Omental fat pad (tissue), 4 donors: ENCODE results near the gene CRLF3. TPM values are rescaled to one million over a fixed set of nuclear protein-coding genes. Genes with fewer than 3 reads are reported as not detected.
"Not testable (repeated sequence)": the region's sequence is repeated elsewhere in the genome, so short reads cannot be mapped to it uniquely, and the experiment has no call there.

Source experiments
- ATAC-seq: fragments of 150-250 bp; one replicate; pipeline ENCODE4 v1.9.1; 2016; ENCODE audit warnings: mild to moderate bottlenecking, moderate library complexity; ENCODE audit not compliant: low FRiP score
- DNase-seq: peaks from one replicate; pipeline ENCODE4 v3.0.0-alpha.2; 2019; ENCODE audit warnings: low spot score
- CTCF ChIP-seq, 3 donors: fragments of 450-650 bp; IDR thresholded peaks; one replicate each; pipeline ENCODE4 v1.5.1; 2016 to 2017; ENCODE audit warnings: antibody characterized with exemption in 3 of 3, mild to moderate bottlenecking in 3 of 3, moderate library complexity in 2 of 3
- small RNA-seq: library from RNA; depleted of rRNA; stranded (forward); fragments of <200 nt; gene quantifications from one replicate; pipeline ENCODE3, GENCODE V24; 2016
- total RNA-seq, 4 donors: library from RNA; depleted of rRNA; stranded (reverse); fragments of >200 nt; gene quantifications; one replicate each; pipeline ENCODE4 v1.1.0, GENCODE V29; 2016

CRLF3 gene
- total RNA-seq, 4 donors from 2014 or later: 11.4 to 22.7 (median 17.1) TPM

GRCh38 chr17:30761060-30761459 is 63.4 kb downstream of the CRLF3 start:
- DNase-seq (no peak), ATAC-seq (no peak)
- TF ChIP-seq CTCF (IDR thresholded peaks at IDR 0.05): no peak

- ATAC-seq, DNase-seq: not testable (repeated sequence)
Observed at GRCh38 chr17:30753291-30753690, 71.2 kb downstream of the CRLF3 start.

- not testable (repeated sequence) for ATAC-seq, DNase-seq
Observed at GRCh38 chr17:30750982-30751381, 73.5 kb downstream of the CRLF3 start.

GRCh38 chr17:30747621-30748020 is 76.9 kb downstream of the CRLF3 start:
- ATAC-seq, DNase-seq: not testable (repeated sequence)

GRCh38 chr17:30742669-30743068 is 81.8 kb downstream of the CRLF3 start:
- DNase-seq, ATAC-seq: not testable (repeated sequence)

GRCh38 chr17:30736371-30736770 is 88.1 kb downstream of the CRLF3 start:
- ATAC-seq, DNase-seq: not testable (repeated sequence)

- ATAC-seq, DNase-seq: not testable (repeated sequence)
Observed at GRCh38 chr17:30735644-30736043, 88.8 kb downstream of the CRLF3 start.

GRCh38 chr17:30735206-30735605 is 89.3 kb downstream of the CRLF3 start:
- not testable (repeated sequence) for ATAC-seq, DNase-seq

GRCh38 chr17:30734153-30734552 is 90.3 kb downstream of the CRLF3 start:
- DNase-seq, ATAC-seq: not testable (repeated sequence)

Small RNA genes lying within 50 kb of the gene (small RNA-seq; reads per million reads assigned to genes)
- not detected for gene RNU6-298P

Other genes starting within 250 kb of the CRLF3 start
- 1 to 10 TPM in 2 of 4 donors, under 1 TPM in 2; 0.74 to 2.5 (median 1.2) TPM for gene ATAD5, start 7.3 kb upstream of the CRLF3 start, total RNA-seq
- 10 to 100 TPM in 2 of 4 donors, 1 to 10 TPM in 2; 6.3 to 15.4 (median 10.2) TPM for gene TEFM, start 81.5 kb upstream of the CRLF3 start, total RNA-seq
- 10 to 100 TPM; 25.1 to 72.5 (median 51.8) TPM for gene ADAP2, start 97.3 kb upstream of the CRLF3 start, total RNA-seq
- 10 to 100 TPM; 24.7 to 57.5 (median 40.5) TPM for gene RNF135, start 146.3 kb upstream of the CRLF3 start, total RNA-seq